Ovary (tissue), 3 donors: ENCODE data around the gene PSMG4.

Source experiments
- CTCF ChIP-seq, 3 donors: fragments of 450-650 bp in 2 of 3; fragments of 200-600 bp in 1 of 3; IDR thresholded peaks; one replicate each; pipeline versions ENCODE4 v1.5.1 to v1.8.0; 2016 to 2022; ENCODE audit warnings: antibody characterized with exemption in 3 of 3, mild to moderate bottlenecking in 1 of 3
- POLR2A ChIP-seq: fragments of 450-650 bp; IDR thresholded peaks from one replicate; pipeline ENCODE4 v1.6.1; 2017; ENCODE audit warnings: antibody characterized with exemption, mild to moderate bottlenecking, moderate library complexity
- donor health status: DM: no; HTN: no; CAD: no.

- TF ChIP-seq CTCF (IDR thresholded peaks at IDR 0.05) (no peak), POLR2A (no peak)
These were observed 54.0 kb downstream of the PSMG4 start for GRCh38 chr6:3312604-3313231.
